ENCODE measurements around the gene FAAP24. TPM values are rescaled to one million over a fixed set of nuclear protein-coding genes. Genes with fewer than 3 reads are reported as not detected.
A peak's percentile ranks its signal among the peaks of the same experiment; 100 is the strongest.
"Not testable (repeated sequence)": the region's sequence is repeated elsewhere in the genome, so short reads cannot be mapped to it uniquely, and the experiment has no call there.

Gene FAAP24
- total RNA-seq, 2 donors from 2014 or later, result 8.2 to 9.6 TPM

DNA sequence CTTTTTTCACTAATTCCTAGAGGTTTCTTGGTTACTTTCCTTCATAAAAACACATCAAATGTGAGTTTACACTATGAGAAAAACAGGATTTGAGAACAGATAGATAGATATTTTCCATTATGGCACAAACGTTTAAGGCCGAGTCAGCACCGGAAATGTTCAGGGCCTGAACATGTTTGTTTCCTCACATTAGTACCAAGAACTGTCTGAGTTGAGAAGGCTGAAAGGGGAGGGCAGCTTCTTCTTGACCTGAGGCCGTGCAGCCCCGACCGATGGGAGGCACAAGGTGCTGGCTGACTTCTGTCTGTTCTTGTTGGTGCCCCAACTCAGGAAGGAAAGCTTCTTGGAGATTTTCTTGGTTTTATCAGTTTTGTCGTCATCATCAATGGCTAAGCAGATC lies 7.8 kb downstream of the FAAP24 start:
- not testable (repeated sequence) for H3K27ac Mint-ChIP-seq; H3K27me3 Mint-ChIP-seq; ATAC-seq (replicated peaks); H3K4me3 Mint-ChIP-seq; H3K9me3 Mint-ChIP-seq; H3K4me1 Mint-ChIP-seq
- H3K36me3 Mint-ChIP-seq (ENCODE audit: low read depth), result peaks cover 18% of the 10 kb centered on the region

GRCh38 chr19:32982488-32982887 lies 10.4 kb downstream of the FAAP24 start:
- not testable (repeated sequence) for H3K4me3 Mint-ChIP-seq; H3K4me1 Mint-ChIP-seq; H3K9me3 Mint-ChIP-seq; H3K27ac Mint-ChIP-seq; ATAC-seq (replicated peaks); H3K36me3 Mint-ChIP-seq (ENCODE audit: low read depth); H3K27me3 Mint-ChIP-seq

DNA sequence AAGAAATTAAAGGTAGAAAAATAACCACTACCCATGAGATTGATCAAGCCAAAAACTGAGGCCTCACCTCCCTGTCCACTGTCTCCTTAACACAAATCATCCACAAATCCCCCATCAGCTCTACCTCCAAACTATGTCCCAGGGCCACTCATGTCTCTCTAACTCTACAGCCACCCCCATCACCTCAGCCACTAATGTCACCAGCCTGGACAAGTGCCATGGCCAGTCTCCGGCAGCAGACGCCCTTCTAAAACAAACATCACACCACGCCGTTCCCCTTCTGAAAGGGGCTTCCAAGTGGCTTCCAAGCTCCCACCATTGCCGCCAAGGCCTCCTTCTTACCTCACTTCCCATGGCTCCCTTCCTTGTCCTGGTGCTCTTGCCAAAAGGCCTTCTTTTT lies 16.2 kb downstream of the FAAP24 start:
- not testable (repeated sequence) for ATAC-seq (replicated peaks); H3K9me3 Mint-ChIP-seq; H3K27me3 Mint-ChIP-seq; H3K36me3 Mint-ChIP-seq (ENCODE audit: low read depth); H3K4me3 Mint-ChIP-seq; H3K4me1 Mint-ChIP-seq
- H3K27ac Mint-ChIP-seq, result peak overlapping the region; percentile 45

DNA sequence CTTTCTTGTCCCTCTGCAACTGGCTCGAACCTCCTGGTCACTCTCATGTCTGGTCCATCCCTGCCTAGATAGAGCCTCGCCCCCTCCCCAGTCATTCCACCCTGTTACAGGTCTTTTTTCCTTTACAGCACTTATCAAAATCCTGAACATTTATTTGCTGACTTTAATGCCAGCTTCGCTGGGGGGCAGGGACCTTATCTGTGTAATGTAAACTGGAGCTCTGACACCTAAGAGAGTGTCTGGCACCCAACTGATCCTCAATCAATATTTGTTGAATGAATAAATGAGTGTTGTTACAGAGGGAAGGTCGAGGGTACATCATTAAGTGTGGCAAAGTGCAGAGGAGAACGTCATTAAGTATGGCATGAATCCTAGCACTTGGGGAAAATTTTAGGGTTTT lies 16.7 kb downstream of the FAAP24 start:
- no peak for ATAC-seq (replicated peaks)
- H3K9me3 Mint-ChIP-seq, result no peaks in the 10 kb centered on the region
- no peaks in the 10 kb centered on the region for H3K27me3 Mint-ChIP-seq
- H3K4me3 Mint-ChIP-seq, result no peak overlapping the region
- no peaks in the 10 kb centered on the region for H3K4me1 Mint-ChIP-seq
- H3K27ac Mint-ChIP-seq, result peak overlapping the region; percentile 45
- H3K36me3 Mint-ChIP-seq (ENCODE audit: low read depth), result no peaks in the 10 kb centered on the region

DNA sequence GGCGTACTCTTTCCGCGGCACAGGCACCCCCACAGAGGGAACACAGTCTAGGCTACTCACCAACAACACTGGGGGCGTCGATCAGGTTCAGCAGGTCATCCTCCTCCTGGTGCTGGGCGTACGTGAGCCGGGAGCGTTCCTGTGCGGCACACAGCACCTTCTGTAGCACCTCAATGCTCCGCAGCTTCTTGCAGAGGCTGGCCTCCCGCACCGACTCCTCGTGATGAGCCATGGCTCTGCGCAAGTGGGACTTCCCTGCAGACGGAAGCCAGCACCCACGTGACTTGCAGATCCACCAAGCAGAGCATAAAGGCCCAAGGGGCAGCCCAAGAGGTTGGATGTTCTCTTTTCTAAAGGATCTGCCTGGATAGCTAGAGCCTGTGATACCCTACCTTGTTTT lies 23.9 kb downstream of the FAAP24 start:
- not testable (repeated sequence) for H3K36me3 Mint-ChIP-seq (ENCODE audit: low read depth); H3K27ac Mint-ChIP-seq; H3K4me3 Mint-ChIP-seq; H3K9me3 Mint-ChIP-seq; H3K27me3 Mint-ChIP-seq; ATAC-seq (replicated peaks)
- peaks cover 11% of the 10 kb centered on the region for H3K4me1 Mint-ChIP-seq

DNA sequence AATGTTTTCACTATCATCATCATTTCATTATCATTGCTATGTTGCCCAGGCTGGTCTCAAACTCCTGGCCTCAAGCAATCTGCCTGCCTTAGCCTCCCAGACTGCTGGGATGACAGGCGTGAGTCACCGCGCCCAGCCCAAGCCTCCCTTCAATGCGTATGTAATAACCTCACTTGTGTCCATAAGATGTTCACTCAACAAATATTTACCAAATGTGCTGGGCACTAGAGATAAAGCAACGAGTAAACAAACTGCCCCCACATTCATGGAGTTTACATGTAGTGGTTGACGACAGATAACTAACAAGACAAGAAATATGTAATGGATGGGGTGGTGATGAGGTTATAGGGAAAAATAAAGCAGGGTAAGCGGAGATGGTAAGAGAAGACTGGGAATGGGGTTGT lies 25.0 kb downstream of the FAAP24 start:
- H3K36me3 Mint-ChIP-seq (ENCODE audit: low read depth); H3K27ac Mint-ChIP-seq; H3K9me3 Mint-ChIP-seq; H3K4me3 Mint-ChIP-seq; ATAC-seq (replicated peaks); H3K27me3 Mint-ChIP-seq: not testable (repeated sequence)
- peaks cover 11% of the 10 kb centered on the region for H3K4me1 Mint-ChIP-seq

DNA sequence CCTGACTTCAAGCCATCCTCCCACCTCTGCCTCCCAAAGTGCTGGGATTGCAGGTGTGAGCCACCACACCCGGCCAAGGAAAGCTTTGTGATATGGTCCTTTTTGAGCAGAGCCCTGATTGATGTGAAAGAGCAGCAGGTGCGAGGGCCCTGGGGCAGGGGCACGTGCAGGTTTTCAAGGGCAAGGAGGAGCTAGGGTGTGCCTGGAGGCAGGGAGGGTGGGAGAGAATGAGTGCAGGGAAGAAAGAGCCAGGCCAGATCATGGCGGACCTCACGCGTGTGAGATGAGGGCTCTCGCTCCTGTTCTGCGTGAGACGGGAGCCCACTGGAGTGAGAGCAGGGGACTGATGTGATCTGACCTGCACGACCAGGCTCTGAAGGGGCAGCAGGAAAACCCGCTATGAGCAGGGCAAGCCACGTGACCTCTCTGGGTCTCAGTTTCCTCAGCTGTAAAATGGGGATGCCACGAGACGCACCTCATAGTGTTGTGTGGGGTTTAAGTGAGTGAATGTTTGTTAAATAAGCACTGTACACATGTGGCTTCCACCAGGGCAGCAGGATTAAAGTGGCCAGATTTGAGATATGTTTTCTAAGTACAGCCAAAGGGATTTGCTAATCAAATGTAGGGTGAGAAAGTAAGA lies 25.8 kb downstream of the FAAP24 start:
- Mint-ChIP-seq H3K36me3 (ENCODE audit: low read depth) (no peaks in the 10 kb centered on the region), H3K27me3 (no peaks in the 10 kb centered on the region), H3K4me3 (no peak overlapping the region), H3K9me3 (no peaks in the 10 kb centered on the region), H3K4me1 (peaks cover 11% of the 10 kb centered on the region), H3K27ac (no peak overlapping the region)
- no peak for ATAC-seq (replicated peaks)

DNA sequence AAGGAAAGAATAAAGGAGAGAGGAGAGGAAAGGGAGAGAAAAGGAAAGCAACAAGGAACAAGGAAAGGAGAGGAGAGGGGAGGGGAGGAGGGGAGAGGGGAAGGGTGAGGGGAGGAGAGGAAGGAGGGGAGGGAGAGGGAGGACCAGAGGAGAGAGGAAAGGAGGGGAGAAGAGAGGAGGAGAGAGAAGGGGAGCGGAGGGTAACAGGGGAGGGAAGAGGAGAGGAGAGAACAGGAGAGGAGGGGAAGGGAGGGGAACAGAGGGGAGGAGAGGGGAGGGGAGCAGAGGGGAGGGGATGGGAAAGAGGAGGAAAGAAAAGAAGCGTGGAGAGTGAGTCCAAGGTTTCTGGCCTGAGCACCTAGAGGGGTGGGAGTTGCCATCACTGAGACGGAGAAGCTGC lies 26.7 kb downstream of the FAAP24 start:
- ATAC-seq (replicated peaks), result no peak
- Mint-ChIP-seq H3K36me3 (ENCODE audit: low read depth) (no peaks in the 10 kb centered on the region), H3K27me3 (no peaks in the 10 kb centered on the region), H3K9me3 (no peaks in the 10 kb centered on the region), H3K27ac (no peak overlapping the region), H3K4me1 (peaks cover 11% of the 10 kb centered on the region), H3K4me3 (no peak overlapping the region)

DNA sequence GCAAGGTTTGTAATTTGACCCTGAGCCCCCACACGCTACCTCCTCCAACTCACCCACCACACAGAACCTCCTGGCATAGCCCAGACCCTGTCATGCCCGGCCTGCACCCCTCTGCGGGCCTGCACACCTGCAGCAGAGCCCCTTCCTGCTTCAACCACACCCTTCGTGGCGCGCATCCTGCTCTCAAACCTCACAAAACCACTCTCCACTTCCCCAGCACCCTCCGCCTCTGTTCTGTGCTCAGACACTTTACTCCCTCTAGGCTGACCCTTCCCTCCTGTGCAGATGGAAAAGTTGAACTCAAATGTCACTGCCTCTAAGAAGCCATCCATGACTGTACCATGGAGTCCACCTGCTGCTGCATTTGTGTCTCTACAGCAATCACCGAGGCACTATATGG lies 28.5 kb downstream of the FAAP24 start:
- H3K27ac Mint-ChIP-seq, result peak overlapping the region; percentile 11
- H3K27me3 Mint-ChIP-seq, result no peaks in the 10 kb centered on the region
- H3K36me3 Mint-ChIP-seq (ENCODE audit: low read depth), result no peaks in the 10 kb centered on the region
- H3K4me3 Mint-ChIP-seq, result peak overlapping the region; percentile 3
- no peaks in the 10 kb centered on the region for H3K9me3 Mint-ChIP-seq
- peaks cover 11% of the 10 kb centered on the region for H3K4me1 Mint-ChIP-seq
- peak; percentile 29 for ATAC-seq (replicated peaks)

DNA sequence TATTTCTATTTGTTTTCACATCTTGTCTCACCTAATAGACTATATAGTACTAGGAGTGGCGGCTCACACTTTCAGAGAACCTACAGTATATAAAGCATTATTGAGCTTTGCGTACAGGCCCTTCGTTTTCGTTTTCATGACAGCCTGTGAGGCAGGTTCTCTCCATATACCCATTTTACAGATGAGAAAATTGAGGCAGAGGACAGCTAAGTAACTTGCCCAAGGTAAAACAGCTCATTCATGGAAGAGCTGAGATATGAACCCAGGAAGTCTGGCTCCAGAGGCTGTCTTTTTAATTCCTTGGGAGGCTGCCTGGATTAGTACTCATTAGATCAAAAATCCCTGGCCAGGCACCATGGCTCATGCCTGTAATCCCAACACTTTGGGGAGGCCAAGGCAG lies 28.9 kb downstream of the FAAP24 start:
- H3K27ac Mint-ChIP-seq, result peak overlapping the region; percentile 11
- no peaks in the 10 kb centered on the region for H3K9me3 Mint-ChIP-seq
- peaks cover 11% of the 10 kb centered on the region for H3K4me1 Mint-ChIP-seq
- ATAC-seq (replicated peaks), result no peak
- H3K27me3 Mint-ChIP-seq, result no peaks in the 10 kb centered on the region
- peak overlapping the region; percentile 3 for H3K4me3 Mint-ChIP-seq
- H3K36me3 Mint-ChIP-seq (ENCODE audit: low read depth), result no peaks in the 10 kb centered on the region

GRCh38 chr19:33002126-33002865 lies 30.3 kb downstream of the FAAP24 start:
- ATAC-seq (replicated peaks); H3K36me3 Mint-ChIP-seq (ENCODE audit: low read depth); H3K9me3 Mint-ChIP-seq; H3K4me3 Mint-ChIP-seq; H3K27me3 Mint-ChIP-seq; H3K27ac Mint-ChIP-seq: not testable (repeated sequence)
- peaks cover 11% of the 10 kb centered on the region for H3K4me1 Mint-ChIP-seq

GRCh38 chr19:33003424-33004024 lies 31.5 kb downstream of the FAAP24 start:
- not testable (repeated sequence) for H3K9me3 Mint-ChIP-seq; H3K4me1 Mint-ChIP-seq; H3K4me3 Mint-ChIP-seq; ATAC-seq (replicated peaks); H3K27me3 Mint-ChIP-seq; H3K27ac Mint-ChIP-seq; H3K36me3 Mint-ChIP-seq (ENCODE audit: low read depth)

GRCh38 chr19:33005440-33005839 lies 33.4 kb downstream of the FAAP24 start:
- no peaks in the 10 kb centered on the region for H3K9me3 Mint-ChIP-seq
- no peak for ATAC-seq (replicated peaks)
- H3K4me1 Mint-ChIP-seq, result peaks cover 4% of the 10 kb centered on the region
- no peaks in the 10 kb centered on the region for H3K36me3 Mint-ChIP-seq (ENCODE audit: low read depth)
- H3K4me3 Mint-ChIP-seq, result no peak overlapping the region
- H3K27me3 Mint-ChIP-seq, result no peaks in the 10 kb centered on the region
- no peak overlapping the region for H3K27ac Mint-ChIP-seq

- Mint-ChIP-seq H3K27me3 (no peaks in the 10 kb centered on the region), H3K36me3 (ENCODE audit: low read depth) (no peaks in the 10 kb centered on the region), H3K27ac (no peak overlapping the region), H3K4me3 (no peak overlapping the region), H3K4me1 (no peaks in the 10 kb centered on the region), H3K9me3 (no peaks in the 10 kb centered on the region)
- no peak for ATAC-seq (replicated peaks)
Measured at GRCh38 chr19:33008738-33009137, 36.7 kb downstream of the FAAP24 start.

DNA sequence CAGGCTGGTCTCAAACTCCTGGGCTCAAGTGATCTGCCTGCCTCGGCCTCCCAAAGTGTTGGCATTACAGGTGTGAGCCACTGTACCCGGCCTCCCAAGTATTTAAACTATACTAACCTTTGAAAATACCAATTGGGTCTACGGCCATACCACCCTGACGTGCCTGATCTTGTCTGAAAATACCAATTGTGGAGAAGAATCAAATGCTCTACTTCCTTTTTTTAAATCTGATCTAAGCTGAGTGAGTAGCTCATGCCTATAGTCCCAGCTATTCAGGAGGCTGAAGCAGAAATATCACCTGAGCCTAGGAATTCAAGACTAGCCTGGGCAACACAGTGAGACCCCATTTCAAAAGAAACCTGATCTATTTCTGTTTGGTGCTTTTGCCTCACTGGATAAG lies 38.8 kb downstream of the FAAP24 start:
- H3K27ac Mint-ChIP-seq; ATAC-seq (replicated peaks); H3K4me3 Mint-ChIP-seq; H3K36me3 Mint-ChIP-seq (ENCODE audit: low read depth); H3K27me3 Mint-ChIP-seq; H3K4me1 Mint-ChIP-seq; H3K9me3 Mint-ChIP-seq: not testable (repeated sequence)
